GM19455 (cell line): ENCODE measurements around the gene HAUS7.

ENCODE experiments used
- ATAC-seq: cut with Tn5 transposase; IDR thresholded peaks from one replicate; pipeline ENCODE4 v1.9.1; 2021; ENCODE audit not compliant: unreplicated experiment

HAUS7 gene

DNA sequence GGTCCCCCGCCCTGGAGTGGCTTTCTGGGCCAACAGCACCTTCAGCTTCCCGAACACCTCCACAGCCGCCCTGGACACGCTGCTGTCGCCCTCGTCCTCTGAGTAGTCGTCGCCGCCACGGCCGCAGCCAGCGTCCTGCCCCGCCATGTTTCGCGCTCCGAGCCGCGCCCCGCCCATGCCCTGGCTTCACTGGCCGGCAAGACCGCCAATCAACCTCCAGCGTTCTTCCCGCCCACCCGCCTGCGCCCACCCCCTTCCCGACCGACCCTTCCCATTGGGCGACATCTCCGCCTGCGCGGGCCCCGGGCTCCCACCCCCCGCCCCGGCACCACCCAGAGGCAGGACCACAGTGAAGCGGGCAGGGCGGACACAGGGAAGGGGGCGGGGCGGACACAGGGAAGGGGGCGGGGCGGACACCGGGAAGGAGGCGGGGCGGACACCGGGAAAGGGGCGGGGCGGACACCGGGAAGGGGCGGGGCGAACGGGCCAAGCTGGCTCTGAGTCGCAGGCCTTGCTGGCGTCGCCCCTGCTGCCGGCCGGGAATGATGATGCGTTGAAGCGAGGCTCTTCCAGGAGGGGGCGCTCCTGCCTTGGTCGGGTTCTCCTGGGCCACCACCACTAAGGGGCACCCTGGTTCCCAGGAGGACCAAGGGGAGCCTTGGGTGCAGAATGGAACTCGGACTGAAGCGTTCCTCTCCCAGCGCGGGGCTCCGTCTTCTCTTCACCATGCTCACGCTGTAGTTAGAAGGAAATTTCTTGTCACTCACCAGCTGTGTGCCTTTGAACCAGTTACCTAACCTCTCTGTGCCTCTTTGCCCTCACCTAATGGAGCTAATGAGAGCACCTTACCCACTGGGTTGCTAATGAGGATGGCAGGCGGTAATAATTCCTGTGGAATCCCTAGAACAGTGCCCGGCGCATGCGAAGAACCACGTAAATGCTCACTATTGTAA lies at the start of gene HAUS7:
Gene HAUS7 (minus strand): TSS at position 166 of the 953 bp plus-strand sequence. CDS start 19 bp downstream, at position 147.
- peak; percentile 91 for ATAC-seq

DNA sequence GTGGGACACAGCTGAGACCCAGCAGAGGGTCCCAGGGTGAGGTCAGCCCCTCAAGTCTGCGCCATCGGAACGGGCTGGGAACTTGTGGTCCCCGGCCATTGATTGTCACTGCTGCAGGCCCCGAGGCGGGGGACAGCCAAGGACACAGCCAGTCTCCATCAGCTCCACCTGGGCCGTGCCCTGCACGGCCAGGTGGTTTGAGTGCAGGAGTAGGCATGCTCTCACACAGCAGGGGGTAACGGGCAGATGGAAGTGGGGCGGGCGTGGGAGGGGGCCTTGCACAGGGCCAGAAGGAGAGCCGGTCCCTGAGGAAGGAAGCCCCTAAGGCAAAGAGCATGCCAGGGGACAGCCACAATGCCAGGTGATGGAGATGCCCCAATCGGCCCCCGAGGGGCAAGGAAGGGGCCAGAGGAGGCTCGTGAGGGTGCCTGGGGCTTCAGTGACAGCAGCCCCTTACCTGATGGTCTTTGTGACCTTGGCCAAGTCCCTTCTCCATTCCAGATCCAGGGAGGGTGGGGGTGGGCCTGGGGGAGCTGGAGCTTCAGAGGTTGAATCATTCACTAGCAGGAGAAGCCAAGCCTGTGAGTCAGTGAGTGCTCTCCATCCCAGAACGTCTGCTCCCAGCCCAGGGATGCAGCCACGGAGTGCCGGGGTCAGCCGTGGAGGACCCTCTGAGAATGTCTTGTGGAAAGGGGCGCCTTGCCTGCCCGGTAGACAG lies 49.4 kb upstream of the HAUS7 start:
- ATAC-seq, result no peak

GRCh38 chrX:153517946-153518834 lies 47.8 kb upstream of the HAUS7 start:
- no peak for ATAC-seq

DNA sequence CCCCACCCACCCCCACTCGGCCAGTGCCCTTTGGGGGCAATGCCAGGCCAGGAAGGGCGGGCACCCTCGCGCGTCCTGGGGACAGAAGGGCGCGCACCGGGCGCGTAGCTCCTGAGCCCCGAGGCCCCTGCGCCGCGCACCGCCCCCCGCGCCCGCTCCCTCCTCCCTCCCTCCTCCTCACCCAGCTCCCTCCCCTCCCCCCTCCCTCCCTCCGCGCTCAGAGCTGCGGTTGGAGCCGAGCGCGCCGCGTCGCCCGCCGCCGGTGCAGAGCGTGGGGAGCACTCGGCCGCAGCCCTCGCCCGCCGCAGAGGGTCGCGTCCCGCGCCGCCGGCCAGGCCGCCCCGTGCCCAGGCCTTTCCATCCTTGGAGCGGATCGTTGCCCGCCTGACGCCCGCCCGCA lies 47.0 kb upstream of the HAUS7 start, which contains the start of gene ATP2B3:
Gene ATP2B3 (plus strand): TSS at position 220 of the 400 bp plus-strand sequence. CDS start 18,606 bp downstream, outside the sequence.
- ATAC-seq, result no peak

DNA sequence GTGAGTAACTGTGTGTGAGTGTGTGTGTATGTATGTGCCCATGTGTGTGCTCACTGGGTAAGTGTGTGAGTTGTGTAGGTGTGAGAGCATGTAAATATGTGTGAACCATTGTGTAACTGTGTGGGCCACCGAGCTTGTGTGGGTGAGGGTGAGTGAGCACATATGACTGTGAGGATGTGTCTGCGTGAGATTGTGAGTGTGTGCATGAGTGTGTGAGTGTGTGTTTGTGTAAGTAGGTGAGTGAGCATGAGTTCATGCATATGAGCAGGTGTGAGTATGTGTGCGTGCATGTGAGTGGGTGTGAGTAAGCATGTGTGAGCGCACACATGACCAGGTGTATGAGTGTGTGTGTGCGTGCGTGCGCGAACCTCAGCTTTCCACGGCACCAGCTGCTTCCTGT lies 45.7 kb upstream of the HAUS7 start:
- ATAC-seq, result no peak

GRCh38 chrX:153515435-153515834 lies 45.1 kb upstream of the HAUS7 start:
- no peak for ATAC-seq

DNA sequence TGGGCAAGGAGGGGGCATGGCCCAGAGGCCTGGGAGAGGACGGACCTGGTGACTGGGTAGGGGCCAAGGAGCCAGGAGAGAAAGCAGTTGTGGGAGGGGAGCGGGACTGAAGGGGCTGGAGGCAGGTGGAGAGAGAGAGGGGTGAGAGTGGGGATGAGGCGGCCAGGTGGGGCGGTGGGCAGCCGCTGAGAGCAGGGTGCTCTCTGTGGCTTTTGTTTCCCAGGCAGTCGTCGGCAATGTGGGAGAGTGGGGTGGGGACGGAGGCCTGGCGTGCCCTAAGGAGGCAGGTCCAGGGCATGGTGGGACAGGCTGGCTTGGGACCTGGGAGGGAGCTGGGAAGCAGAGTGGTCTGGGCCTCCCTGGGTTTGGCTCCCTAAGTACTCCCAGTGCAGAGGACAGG lies 43.9 kb upstream of the HAUS7 start:
- ATAC-seq, result no peak

GRCh38 chrX:153513265-153513664 lies 42.9 kb upstream of the HAUS7 start:
- ATAC-seq, result no peak

DNA sequence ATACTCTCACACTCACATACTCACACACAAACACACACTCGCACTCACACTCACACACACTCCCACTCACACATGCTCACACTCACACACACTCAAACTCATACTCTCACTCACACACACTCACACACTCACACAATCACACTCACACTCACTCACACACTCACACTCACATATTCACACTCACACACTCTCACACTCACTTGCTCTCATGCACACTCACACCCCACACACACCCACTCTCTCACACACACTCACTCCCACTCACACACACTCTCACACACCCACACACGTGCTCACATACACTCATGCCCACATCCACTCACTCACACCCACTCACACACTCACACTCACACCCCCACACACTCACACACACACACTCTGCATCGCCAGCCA lies 42.1 kb upstream of the HAUS7 start:
- ATAC-seq, result no peak

DNA sequence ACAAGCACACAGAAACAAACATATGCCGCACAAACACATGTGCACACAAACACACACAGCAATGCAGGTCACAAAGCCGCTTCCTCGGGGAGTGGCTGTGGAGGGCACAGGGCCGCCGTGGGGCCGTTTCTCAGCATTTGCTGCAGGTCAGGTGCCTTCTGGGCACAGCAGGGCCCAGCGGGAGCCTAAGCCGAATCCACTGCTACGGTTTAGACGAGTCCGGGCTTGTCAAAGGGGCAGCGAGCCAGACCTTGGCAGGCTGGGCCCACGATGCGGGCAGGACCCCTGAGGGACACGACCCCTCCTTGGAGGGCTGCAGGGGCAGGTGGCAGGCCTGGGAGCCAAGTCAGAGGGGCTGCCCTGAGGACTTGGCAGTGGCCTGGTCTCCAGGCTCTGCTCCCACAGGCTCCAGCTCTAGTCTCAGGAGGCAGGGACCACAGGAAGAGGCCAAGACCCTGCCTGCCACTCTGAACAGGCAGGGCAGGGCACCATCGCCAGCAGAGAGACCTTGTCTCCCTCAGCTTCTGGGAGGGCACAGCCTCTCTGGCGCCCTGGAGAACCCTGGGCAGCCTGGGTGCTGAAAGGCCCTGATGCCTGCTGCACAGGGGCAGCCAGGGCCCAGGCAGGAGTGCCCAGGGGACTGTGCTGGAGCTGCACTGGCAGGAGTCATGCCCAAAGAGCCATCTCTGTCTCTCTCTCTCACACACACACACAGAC lies 41.6 kb upstream of the HAUS7 start:
- no peak for ATAC-seq

DNA sequence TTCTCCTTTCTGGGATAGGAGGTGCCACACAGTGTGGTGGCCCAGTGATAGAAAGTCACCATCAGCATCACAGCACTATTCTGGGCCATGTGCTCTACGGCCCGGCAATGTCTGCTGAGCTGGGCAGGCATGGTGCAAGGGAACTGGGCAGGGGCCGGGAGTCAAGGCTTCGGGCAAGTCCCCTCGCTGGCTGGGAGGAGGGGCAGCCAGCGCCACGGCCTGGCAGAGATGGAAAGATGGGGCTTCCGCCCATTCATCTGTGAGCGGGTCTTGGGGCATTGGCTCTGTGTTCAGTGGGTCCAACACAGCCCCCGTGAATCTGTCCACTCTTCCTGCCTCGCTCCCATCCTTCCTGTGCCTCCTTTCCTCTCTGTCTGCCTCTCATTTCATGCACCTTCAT lies 40.0 kb upstream of the HAUS7 start:
- ATAC-seq, result no peak

- no peak for ATAC-seq
Observed at GRCh38 chrX:153509592-153509991, 39.2 kb upstream of the HAUS7 start.

DNA sequence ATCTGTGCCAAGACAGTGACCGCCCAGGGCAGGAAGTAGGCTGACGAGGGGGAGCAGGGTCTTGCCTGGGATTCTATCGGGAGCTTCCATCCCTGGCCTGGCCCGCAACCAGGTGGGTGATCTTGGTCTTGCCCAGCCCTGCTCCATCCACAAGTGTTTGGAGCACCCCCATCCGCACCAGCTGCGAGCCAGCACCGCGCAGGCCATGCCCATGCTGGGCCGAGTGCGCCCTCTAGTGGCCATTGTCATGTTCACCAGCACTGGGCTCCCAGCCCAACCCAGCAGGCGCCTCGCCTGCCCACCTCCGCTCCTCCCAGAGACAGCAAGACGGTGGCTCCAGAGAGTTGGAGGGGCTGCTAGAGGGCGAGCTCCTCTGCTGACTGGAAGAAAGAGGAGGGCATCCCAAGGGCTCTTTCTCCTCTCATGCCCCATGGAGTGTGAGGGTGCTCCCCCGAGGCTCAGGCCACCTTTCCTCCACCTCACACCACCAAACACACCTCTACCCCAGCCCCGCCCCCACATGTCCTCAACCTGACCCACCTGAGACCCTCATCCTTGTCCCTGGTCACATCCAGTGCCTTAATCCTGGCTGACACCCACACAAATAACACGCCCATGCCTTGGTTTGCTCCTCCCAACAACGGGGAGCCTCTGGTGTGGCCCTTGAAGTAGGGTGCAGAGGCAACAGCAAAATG lies 37.3 kb upstream of the HAUS7 start:
- ATAC-seq, result peak; percentile 83

GRCh38 chrX:153505361-153505760 lies 35.0 kb upstream of the HAUS7 start:
- no peak for ATAC-seq

DNA sequence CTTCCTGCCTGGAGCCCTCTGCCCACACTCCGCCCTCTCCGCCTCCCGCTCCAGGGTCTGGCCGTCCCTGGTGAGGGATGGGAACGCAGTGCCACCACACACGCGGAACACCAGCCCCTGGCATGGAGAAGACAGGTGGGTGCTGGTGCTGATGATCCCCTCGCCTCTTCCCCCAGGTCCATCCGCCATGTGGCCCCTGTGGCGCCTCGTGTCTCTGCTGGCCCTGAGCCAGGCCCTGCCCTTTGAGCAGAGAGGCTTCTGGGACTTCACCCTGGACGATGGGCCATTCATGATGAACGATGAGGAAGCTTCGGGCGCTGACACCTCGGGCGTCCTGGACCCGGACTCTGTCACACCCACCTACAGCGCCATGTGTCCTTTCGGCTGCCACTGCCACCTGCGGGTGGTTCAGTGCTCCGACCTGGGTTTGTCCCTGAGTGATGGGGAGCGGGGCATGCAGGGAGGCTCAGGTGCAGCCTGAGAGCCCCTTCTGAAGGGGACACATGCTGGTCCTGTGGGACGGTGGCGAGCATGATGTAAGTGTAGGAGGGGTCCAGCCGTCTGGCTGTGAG lies 34.2 kb upstream of the HAUS7 start:
- ATAC-seq, result no peak

DNA sequence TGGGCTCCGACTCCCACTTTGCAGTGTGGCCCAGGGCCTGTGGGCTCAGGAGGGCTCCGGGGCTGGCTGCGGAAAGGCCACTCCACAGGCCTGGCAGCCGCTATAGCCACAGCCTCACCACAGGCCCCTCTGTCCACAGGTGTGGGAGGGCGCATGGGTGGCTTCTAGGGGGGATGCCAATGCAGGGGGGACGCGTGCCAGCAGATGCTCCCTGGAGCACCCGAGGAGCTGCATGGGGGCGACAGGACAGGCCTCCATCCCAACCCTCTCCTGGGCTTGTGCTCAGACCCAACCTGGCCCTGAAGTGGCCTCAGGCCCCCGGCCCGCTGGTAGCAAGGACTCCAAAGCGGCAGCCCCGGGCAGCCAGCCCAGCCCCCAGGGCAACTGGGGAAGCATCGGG lies 32.4 kb upstream of the HAUS7 start:
- ATAC-seq, result no peak

GRCh38 chrX:153502131-153502530 lies 31.8 kb upstream of the HAUS7 start:
- ATAC-seq, result no peak

- ATAC-seq, result no peak
Observed at GRCh38 chrX:153501530-153501929, 31.2 kb upstream of the HAUS7 start.

- no peak for ATAC-seq
Observed at GRCh38 chrX:153500676-153501280, 30.4 kb upstream of the HAUS7 start.
